Measurements from ENCODE around the gene GPT2. TPM values are rescaled to one million over a fixed set of nuclear protein-coding genes. Genes with fewer than 3 reads are reported as not detected.

The GPT2 gene
- total and polyA plus RNA-seq, 2 donors (not counting 3 experiments of a cell fraction or from before 2014, with no cell fraction given): 10.8 to 17.9 TPM

- Histone ChIP-seq H3K4me2 (ENCODE audit: insufficient read depth, low read length) (no peak overlapping the region), H3K79me2 (ENCODE audit: control insufficient read depth, insufficient read depth, low read length) (no peaks in the 10 kb centered on the region), H3K27ac (ENCODE audit: insufficient read depth, low read depth, low read length) (no peak overlapping the region), H3K4me3 (replicated peaks in 1 of 3; ENCODE audit: insufficient read depth in 1 of 3, low read depth in 1 of 3, low read length in 3 of 3) (no peak overlapping the region), H3K9me1 (replicated peaks; ENCODE audit: control insufficient read depth, extremely low read depth, insufficient read depth, low read length) (no peaks in the 10 kb centered on the region), H3K27me3 (ENCODE audit: control insufficient read depth in 2 of 2, insufficient read depth in 2 of 2, low read length in 2 of 2) (no peaks in the 10 kb centered on the region), H3K9me3 (replicated peaks; ENCODE audit: control insufficient read depth, insufficient read depth, low read length) (no peaks in the 10 kb centered on the region), H2AFZ (ENCODE audit: low read depth, low read length) (no peak overlapping the region), H3K9ac (replicated peaks; ENCODE audit: extremely low read depth, insufficient read depth, low read length) (no peak overlapping the region), H3K4me1 (ENCODE audit: control insufficient read depth, extremely low read depth, insufficient read depth, low read length) (no peaks in the 10 kb centered on the region), H4K20me1 (replicated peaks; ENCODE audit: control insufficient read depth, extremely low read depth, insufficient read depth, low read length) (no peaks in the 10 kb centered on the region), H3K36me3 (ENCODE audit: control insufficient read depth in 2 of 2, extremely low read depth in 1 of 2, insufficient read depth in 2 of 2, low read length in 2 of 2) (no peaks in the 10 kb centered on the region)
- FAIRE-seq: no peak
- intact Hi-C loops (cut with micrococcal nuclease) (no loop called here), dilution Hi-C loops (cut with MboI; ENCODE audit: extremely low pct_ligation_motif_present, low sequenced_read_pairs) (no loop called here)
- DNase-seq (ENCODE audit: low read depth, low spot score): no peak
- no peak for TF ChIP-seq JUN (IDR thresholded peaks at IDR 0.05; ENCODE audit: borderline replicate concordance, insufficient read depth, insufficient read length, low read depth)
- no peak for TF ChIP-seq EZH2 (IDR thresholded peaks at IDR 0.05; ENCODE audit: borderline replicate concordance, low read depth, low read length, severe bottlenecking)
- TF ChIP-seq MYC (IDR thresholded peaks at IDR 0.05; ENCODE audit: low read depth, low read length): no peak
- no peak for TF ChIP-seq FOS (IDR thresholded peaks at IDR 0.05; ENCODE audit: borderline replicate concordance, insufficient read depth, low read length)
- TF ChIP-seq, protein P1, sequence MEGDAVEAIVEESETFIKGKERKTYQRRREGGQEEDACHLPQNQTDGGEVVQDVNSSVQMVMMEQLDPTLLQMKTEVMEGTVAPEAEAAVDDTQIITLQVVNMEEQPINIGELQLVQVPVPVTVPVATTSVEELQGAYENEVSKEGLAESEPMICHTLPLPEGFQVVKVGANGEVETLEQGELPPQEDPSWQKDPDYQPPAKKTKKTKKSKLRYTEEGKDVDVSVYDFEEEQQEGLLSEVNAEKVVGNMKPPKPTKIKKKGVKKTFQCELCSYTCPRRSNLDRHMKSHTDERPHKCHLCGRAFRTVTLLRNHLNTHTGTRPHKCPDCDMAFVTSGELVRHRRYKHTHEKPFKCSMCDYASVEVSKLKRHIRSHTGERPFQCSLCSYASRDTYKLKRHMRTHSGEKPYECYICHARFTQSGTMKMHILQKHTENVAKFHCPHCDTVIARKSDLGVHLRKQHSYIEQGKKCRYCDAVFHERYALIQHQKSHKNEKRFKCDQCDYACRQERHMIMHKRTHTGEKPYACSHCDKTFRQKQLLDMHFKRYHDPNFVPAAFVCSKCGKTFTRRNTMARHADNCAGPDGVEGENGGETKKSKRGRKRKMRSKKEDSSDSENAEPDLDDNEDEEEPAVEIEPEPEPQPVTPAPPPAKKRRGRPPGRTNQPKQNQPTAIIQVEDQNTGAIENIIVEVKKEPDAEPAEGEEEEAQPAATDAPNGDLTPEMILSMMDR (IDR thresholded peaks at IDR 0.05; ENCODE audit: extremely low read depth in 1 of 2, insufficient read depth in 1 of 2, low read depth in 1 of 2, low read length in 2 of 2): no peak
- no peak for TF ChIP-seq POLR2AphosphoS5 (IDR thresholded peaks at IDR 0.05; ENCODE audit: insufficient read depth, low read depth, low read length)
- TF ChIP-seq GATA2 (IDR thresholded peaks at IDR 0.05; ENCODE audit: insufficient read depth, insufficient read length, low read depth, low read length): no peak
- no peak for TF ChIP-seq MAX (IDR thresholded peaks at IDR 0.05; ENCODE audit: insufficient read depth, insufficient read length)
- TF ChIP-seq POLR2A (IDR thresholded peaks at IDR 0.05; ENCODE audit: low read depth, low read length): no peak
- ChIA-PET CTCF (interaction anchor here (1.2 to 6.8 kb wide), 2 partner anchors 80 to 1232 kb away, joined by 3 to 75 read pairs; no protein-coding TSS in a partner anchor), POLR2A (no interaction called here)
- no TSS peak for BruUV-seq (replicated peaks)
Observed at GRCh38 chr16:46932802-46933201, 48.6 kb downstream of the GPT2 start.

Measured in endothelial cell of umbilical vein (primary cell).